Fibroblast of gingiva (primary cell): Measurements from ENCODE around the gene TYMS.
A peak's percentile ranks its signal among the peaks of the same experiment; 100 is the strongest.

ENCODE experiments used
- DNase-seq: peaks from one replicate; pipeline ENCODE4 v3.0.0-alpha.2; 2011; ENCODE audit warnings: low read depth

The TYMS gene

GRCh38 chr18:712401-713134 lies 55.1 kb downstream of the TYMS start, which contains the start of gene ENOSF1:
Gene ENOSF1, minus strand, starts transcription at chr18:712630. Its CDS starts 43 bp downstream, at chr18:712587.
- peak; percentile 84 for DNase-seq

GRCh38 chr18:713135-713490 lies 55.7 kb downstream of the TYMS start:
- DNase-seq: no peak

- peak; percentile 80 for DNase-seq
These were observed 58.2 kb downstream of the TYMS start for GRCh38 chr18:715626-716025.

GRCh38 chr18:717003-717402 lies 59.5 kb downstream of the TYMS start:
- no peak for DNase-seq
